Fibroblast of lung (primary cell): ENCODE measurements around the gene CCR2.

Experiments used
- EZH2 ChIP-seq: IDR thresholded peaks from 2 replicates; pipeline ENCODE4 v1.5.1; 2012; ENCODE audit warnings: low read length, control low read depth, mild to moderate bottlenecking; ENCODE audit errors: missing control alignments
- TF ChIP-seq, protein P1 (sequence below), 2 donors: IDR thresholded peaks in 1 of 2; conservative IDR thresholded peaks in 1 of 2; 1 replicate in 1 of 2; 2 replicates in 1 of 2; pipeline ENCODE4 v1.5.1; 2011 to 2012; ENCODE audit warnings: low read length in 2 of 2, control low read depth in 1 of 2, inconsistent platforms in 1 of 2, low read depth in 1 of 2, mild to moderate bottlenecking in 1 of 2

DNA sequence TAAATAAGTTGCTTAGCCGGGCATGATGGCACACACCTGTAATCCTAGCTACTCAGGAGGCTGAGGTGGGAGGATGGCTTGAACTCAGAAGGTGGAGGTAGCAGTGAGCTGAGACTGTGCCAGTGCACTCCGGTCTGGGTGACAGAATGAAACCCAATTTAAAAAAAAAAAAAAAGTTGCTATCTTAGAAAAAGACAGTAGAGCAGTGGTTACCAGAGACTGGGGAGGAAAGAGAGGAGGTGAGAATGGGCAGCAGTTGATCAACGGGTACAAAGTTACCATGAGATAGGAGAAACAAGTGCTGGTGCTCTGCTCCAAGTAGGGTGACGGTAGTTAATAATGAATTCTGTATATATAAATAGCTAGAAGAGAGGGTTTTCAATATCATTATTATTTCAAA, 821 bp upstream of the CCR2 start:
- no peak for TF ChIP-seq EZH2
- TF ChIP-seq, protein P1, sequence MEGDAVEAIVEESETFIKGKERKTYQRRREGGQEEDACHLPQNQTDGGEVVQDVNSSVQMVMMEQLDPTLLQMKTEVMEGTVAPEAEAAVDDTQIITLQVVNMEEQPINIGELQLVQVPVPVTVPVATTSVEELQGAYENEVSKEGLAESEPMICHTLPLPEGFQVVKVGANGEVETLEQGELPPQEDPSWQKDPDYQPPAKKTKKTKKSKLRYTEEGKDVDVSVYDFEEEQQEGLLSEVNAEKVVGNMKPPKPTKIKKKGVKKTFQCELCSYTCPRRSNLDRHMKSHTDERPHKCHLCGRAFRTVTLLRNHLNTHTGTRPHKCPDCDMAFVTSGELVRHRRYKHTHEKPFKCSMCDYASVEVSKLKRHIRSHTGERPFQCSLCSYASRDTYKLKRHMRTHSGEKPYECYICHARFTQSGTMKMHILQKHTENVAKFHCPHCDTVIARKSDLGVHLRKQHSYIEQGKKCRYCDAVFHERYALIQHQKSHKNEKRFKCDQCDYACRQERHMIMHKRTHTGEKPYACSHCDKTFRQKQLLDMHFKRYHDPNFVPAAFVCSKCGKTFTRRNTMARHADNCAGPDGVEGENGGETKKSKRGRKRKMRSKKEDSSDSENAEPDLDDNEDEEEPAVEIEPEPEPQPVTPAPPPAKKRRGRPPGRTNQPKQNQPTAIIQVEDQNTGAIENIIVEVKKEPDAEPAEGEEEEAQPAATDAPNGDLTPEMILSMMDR (conservative IDR thresholded peaks at IDR 0.05 in 1 of 2, IDR thresholded peaks at IDR 0.05 in 1 of 2; ENCODE audit: low read depth in 1 of 2, low read length in 2 of 2): no peak
